NCI-H345 (cell line): ENCODE measurements around the gene NKTR.

Experiments
- DNase-seq: peaks from one replicate; lab custom pipeline; 2025; lab: John Stamatoyannopoulos, UW

NKTR gene

GRCh38 chr3:42662813-42663535 lies 62.5 kb downstream of the NKTR start:
- no peak for DNase-seq

GRCh38 chr3:42663581-42664437 lies 63.3 kb downstream of the NKTR start:
- no peak for DNase-seq

- DNase-seq, result no peak
Observed at GRCh38 chr3:42664438-42664803, 63.9 kb downstream of the NKTR start.

- DNase-seq, result no peak
Observed at GRCh38 chr3:42665050-42665878, 64.8 kb downstream of the NKTR start.

- DNase-seq, result no peak
Observed at GRCh38 chr3:42666022-42666421, 65.5 kb downstream of the NKTR start.

GRCh38 chr3:42666577-42666998 lies 66.1 kb downstream of the NKTR start:
- DNase-seq, result no peak

- DNase-seq, result no peak
Observed at GRCh38 chr3:42667096-42667522, 66.6 kb downstream of the NKTR start.

- peak; percentile 82 for DNase-seq
Observed at GRCh38 chr3:42667523-42668412, 67.3 kb downstream of the NKTR start.

GRCh38 chr3:42668413-42668760 lies 67.9 kb downstream of the NKTR start:
- DNase-seq, result no peak

- no peak for DNase-seq
Observed at GRCh38 chr3:42668793-42669217, 68.3 kb downstream of the NKTR start.

- DNase-seq, result no peak
Observed at GRCh38 chr3:42670051-42670576, 69.6 kb downstream of the NKTR start.

- DNase-seq, result no peak
Observed at GRCh38 chr3:42670670-42671069, 70.2 kb downstream of the NKTR start.

GRCh38 chr3:42672515-42672914 lies 72.0 kb downstream of the NKTR start:
- no peak for DNase-seq

- no peak for DNase-seq
Observed at GRCh38 chr3:42673082-42673481, 72.6 kb downstream of the NKTR start.

- no peak for DNase-seq
Observed at GRCh38 chr3:42674146-42674545, 73.7 kb downstream of the NKTR start.

- no peak for DNase-seq
Observed at GRCh38 chr3:42675909-42676308, 75.4 kb downstream of the NKTR start.

- DNase-seq, result no peak
Observed at GRCh38 chr3:42678447-42678846, 78.0 kb downstream of the NKTR start.

GRCh38 chr3:42680271-42680670 lies 79.8 kb downstream of the NKTR start:
- DNase-seq, result no peak

- DNase-seq, result no peak
Observed at GRCh38 chr3:42680806-42681205, 80.3 kb downstream of the NKTR start.

GRCh38 chr3:42681361-42682038 lies 81.0 kb downstream of the NKTR start:
- no peak for DNase-seq
